ENCODE data around the gene DYSF. TPM values are rescaled to one million over a fixed set of nuclear protein-coding genes. Genes with fewer than 3 reads are reported as not detected.

The DYSF gene
- polyA plus RNA-seq, 1 donor from 2014 or later = 0.04 TPM

DNA sequence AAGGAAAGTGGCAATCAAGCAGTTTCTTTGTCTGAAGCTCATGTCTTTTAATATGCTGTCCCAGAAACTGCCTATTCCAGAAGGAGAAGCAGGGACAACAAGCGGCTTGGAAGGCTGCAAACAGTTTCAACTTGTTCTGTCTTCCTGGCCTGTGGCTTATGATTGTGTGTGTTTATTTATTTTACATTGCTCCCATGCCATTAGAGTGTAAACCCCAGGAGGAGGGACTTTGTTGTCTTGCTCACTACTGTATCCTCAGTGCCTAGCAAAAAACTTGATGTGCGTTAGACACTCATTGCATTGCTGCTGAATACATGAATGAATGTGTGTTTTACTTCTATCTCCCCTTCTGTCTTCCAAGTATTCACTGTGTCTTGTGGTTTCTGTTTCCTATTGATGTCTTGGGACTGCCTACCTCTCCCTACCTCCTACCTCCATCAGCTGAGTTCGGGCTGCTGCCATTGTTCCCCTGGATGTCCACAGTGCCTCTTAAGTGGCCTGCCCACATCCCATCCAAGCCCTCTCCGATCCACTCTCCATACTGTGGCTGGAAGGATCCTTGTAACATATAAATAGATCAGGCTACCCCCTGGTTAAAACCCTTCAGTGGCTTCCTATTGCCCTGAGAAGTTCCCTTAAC is 261.4 kb downstream of the DYSF start:
- H3K27ac ChIP-seq (ENCODE audit: low read length) = no peak overlapping the region
- no peaks in the 10 kb centered on the region for H3K79me2 ChIP-seq (replicated peaks; ENCODE audit: insufficient read depth, low read length)
- TF ChIP-seq MXI1 (conservative IDR thresholded peaks at IDR 0.05; ENCODE audit: poor library complexity, severe bottlenecking) = no peak
- no peak for TF ChIP-seq EZH2 (IDR thresholded peaks at IDR 0.05; ENCODE audit: borderline replicate concordance, insufficient read depth, low read length, poor library complexity, severe bottlenecking)
- TF ChIP-seq, protein P1, sequence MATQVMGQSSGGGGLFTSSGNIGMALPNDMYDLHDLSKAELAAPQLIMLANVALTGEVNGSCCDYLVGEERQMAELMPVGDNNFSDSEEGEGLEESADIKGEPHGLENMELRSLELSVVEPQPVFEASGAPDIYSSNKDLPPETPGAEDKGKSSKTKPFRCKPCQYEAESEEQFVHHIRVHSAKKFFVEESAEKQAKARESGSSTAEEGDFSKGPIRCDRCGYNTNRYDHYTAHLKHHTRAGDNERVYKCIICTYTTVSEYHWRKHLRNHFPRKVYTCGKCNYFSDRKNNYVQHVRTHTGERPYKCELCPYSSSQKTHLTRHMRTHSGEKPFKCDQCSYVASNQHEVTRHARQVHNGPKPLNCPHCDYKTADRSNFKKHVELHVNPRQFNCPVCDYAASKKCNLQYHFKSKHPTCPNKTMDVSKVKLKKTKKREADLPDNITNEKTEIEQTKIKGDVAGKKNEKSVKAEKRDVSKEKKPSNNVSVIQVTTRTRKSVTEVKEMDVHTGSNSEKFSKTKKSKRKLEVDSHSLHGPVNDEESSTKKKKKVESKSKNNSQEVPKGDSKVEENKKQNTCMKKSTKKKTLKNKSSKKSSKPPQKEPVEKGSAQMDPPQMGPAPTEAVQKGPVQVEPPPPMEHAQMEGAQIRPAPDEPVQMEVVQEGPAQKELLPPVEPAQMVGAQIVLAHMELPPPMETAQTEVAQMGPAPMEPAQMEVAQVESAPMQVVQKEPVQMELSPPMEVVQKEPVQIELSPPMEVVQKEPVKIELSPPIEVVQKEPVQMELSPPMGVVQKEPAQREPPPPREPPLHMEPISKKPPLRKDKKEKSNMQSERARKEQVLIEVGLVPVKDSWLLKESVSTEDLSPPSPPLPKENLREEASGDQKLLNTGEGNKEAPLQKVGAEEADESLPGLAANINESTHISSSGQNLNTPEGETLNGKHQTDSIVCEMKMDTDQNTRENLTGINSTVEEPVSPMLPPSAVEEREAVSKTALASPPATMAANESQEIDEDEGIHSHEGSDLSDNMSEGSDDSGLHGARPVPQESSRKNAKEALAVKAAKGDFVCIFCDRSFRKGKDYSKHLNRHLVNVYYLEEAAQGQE (IDR thresholded peaks at IDR 0.05; ENCODE audit: borderline replicate concordance) = no peak
- TF ChIP-seq, protein P2, sequence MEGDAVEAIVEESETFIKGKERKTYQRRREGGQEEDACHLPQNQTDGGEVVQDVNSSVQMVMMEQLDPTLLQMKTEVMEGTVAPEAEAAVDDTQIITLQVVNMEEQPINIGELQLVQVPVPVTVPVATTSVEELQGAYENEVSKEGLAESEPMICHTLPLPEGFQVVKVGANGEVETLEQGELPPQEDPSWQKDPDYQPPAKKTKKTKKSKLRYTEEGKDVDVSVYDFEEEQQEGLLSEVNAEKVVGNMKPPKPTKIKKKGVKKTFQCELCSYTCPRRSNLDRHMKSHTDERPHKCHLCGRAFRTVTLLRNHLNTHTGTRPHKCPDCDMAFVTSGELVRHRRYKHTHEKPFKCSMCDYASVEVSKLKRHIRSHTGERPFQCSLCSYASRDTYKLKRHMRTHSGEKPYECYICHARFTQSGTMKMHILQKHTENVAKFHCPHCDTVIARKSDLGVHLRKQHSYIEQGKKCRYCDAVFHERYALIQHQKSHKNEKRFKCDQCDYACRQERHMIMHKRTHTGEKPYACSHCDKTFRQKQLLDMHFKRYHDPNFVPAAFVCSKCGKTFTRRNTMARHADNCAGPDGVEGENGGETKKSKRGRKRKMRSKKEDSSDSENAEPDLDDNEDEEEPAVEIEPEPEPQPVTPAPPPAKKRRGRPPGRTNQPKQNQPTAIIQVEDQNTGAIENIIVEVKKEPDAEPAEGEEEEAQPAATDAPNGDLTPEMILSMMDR (IDR thresholded peaks at IDR 0.05; ENCODE audit: poor library complexity, severe bottlenecking) = no peak
- TF ChIP-seq RAD21 (conservative IDR thresholded peaks at IDR 0.05) = no peak
- no peak for TF ChIP-seq POLR2AphosphoS5 (IDR thresholded peaks at IDR 0.05)
- no peak for TF ChIP-seq SMC3 (conservative IDR thresholded peaks at IDR 0.05; ENCODE audit: poor library complexity)
- TF ChIP-seq EP300 (conservative IDR thresholded peaks at IDR 0.05; ENCODE audit: poor library complexity, severe bottlenecking) = no peak
- no peak for TF ChIP-seq TAF1 (IDR thresholded peaks at IDR 0.05; ENCODE audit: low read depth)

GRCh38 chr2:71715241-71715750 is 261.9 kb downstream of the DYSF start:
- no peak for TF ChIP-seq POLR2AphosphoS5 (IDR thresholded peaks at IDR 0.05)
- no peak for TF ChIP-seq MXI1 (conservative IDR thresholded peaks at IDR 0.05; ENCODE audit: poor library complexity, severe bottlenecking)
- TF ChIP-seq TAF1 (IDR thresholded peaks at IDR 0.05; ENCODE audit: low read depth) = no peak
- no peak for TF ChIP-seq EZH2 (IDR thresholded peaks at IDR 0.05; ENCODE audit: borderline replicate concordance, insufficient read depth, low read length, poor library complexity, severe bottlenecking)
- TF ChIP-seq RAD21 (conservative IDR thresholded peaks at IDR 0.05) = no peak
- TF ChIP-seq, protein P1 (IDR thresholded peaks at IDR 0.05; ENCODE audit: borderline replicate concordance) = no peak
- TF ChIP-seq, protein P2 (IDR thresholded peaks at IDR 0.05; ENCODE audit: poor library complexity, severe bottlenecking) = no peak
- Histone ChIP-seq H3K36me3 (ENCODE audit: insufficient read depth, low read length) (no peaks in the 10 kb centered on the region), H4K20me1 (ENCODE audit: insufficient read depth) (no peaks in the 10 kb centered on the region), H2AFZ (ENCODE audit: low read depth, low read length) (no peak overlapping the region), H3K9me3 (ENCODE audit: low read length) (no peaks in the 10 kb centered on the region), H3F3A (ENCODE audit: insufficient read depth, low read length, poor library complexity, severe bottlenecking) (no peaks in the 10 kb centered on the region), H3K9ac (ENCODE audit: low read length) (no peak overlapping the region), H3K27ac (ENCODE audit: low read length) (no peak overlapping the region), H3K27me3 (ENCODE audit: insufficient read depth, low read depth, low read length) (no peaks in the 10 kb centered on the region), H3K4me2 (ENCODE audit: low read length) (no peak overlapping the region), H3K4me3 (ENCODE audit: low read length) (no peak overlapping the region), H3K9me2 (ENCODE audit: insufficient read depth, low read length) (no peaks in the 10 kb centered on the region), H3K79me2 (replicated peaks; ENCODE audit: insufficient read depth, low read length) (no peaks in the 10 kb centered on the region)

More for the DNA sequence above, 261.4 kb downstream of the DYSF start:
- Histone ChIP-seq H3K4me3 (ENCODE audit: low read length) (no peak overlapping the region), H3F3A (ENCODE audit: insufficient read depth, low read length, poor library complexity, severe bottlenecking) (no peaks in the 10 kb centered on the region), H3K9me2 (ENCODE audit: insufficient read depth, low read length) (no peaks in the 10 kb centered on the region), H3K36me3 (ENCODE audit: insufficient read depth, low read length) (no peaks in the 10 kb centered on the region), H3K9me3 (ENCODE audit: low read length) (no peaks in the 10 kb centered on the region), H3K27me3 (ENCODE audit: insufficient read depth, low read depth, low read length) (no peaks in the 10 kb centered on the region), H3K9ac (ENCODE audit: low read length) (no peak overlapping the region), H3K4me2 (ENCODE audit: low read length) (no peak overlapping the region), H4K20me1 (ENCODE audit: insufficient read depth) (no peaks in the 10 kb centered on the region), H2AFZ (ENCODE audit: low read depth, low read length) (no peak overlapping the region)

Data from neural cell (in vitro differentiated cells).